Measurements from ENCODE around the gene HLA-DQB2.

DNA sequence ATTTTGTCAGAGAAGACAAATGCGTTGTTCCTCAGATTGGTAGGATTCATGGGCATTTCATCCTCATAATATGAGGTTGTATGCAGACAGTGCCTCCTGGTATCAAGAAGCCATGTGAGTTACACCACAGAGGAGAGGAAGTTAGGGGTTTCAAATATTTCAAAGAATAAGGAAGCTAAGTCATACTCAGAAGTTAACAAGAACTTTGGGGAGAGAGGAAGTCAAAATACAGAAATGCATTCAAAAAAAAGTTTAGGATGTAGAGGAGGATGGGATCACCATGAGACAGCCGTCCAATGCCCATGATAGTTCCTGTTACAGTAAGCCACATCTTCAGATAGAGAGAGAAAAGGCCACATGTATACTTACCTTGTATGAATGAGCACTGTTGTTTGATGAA, 31.2 kb upstream of the HLA-DQB2 start:
- TF ChIP-seq TAF1 (IDR thresholded peaks at IDR 0.05; ENCODE audit: low read depth, low read length) (no peak), POLR2A (IDR thresholded peaks at IDR 0.05; ENCODE audit: low read depth, low read length) (no peak), POLR2AphosphoS5 (IDR thresholded peaks at IDR 0.05; ENCODE audit: low read depth, low read length) (no peak)
